GM12891 (cell line): ENCODE data around the gene LLGL1.

Experiments used
- PAX5 ChIP-seq: IDR thresholded peaks from 2 replicates; pipeline ENCODE4 v1.6.1; 2011; ENCODE audit warnings: low read length, moderate library complexity, mild to moderate bottlenecking; ENCODE audit not compliant: insufficient read depth, severe bottlenecking
- POLR2A ChIP-seq: IDR thresholded peaks from 2 replicates; pipeline ENCODE4 v1.6.1; 2011; ENCODE audit warnings: low read depth, low read length, control low read depth
- POLR2AphosphoS5 ChIP-seq: IDR thresholded peaks from 2 replicates; pipeline ENCODE4 v1.6.1; 2011; ENCODE audit warnings: low read depth, low read length, control low read depth
- POU2F2 ChIP-seq: IDR thresholded peaks from 2 replicates; pipeline ENCODE4 v1.6.1; 2011; ENCODE audit warnings: low read depth, mild to moderate bottlenecking, control low read depth, low read length, moderate library complexity
- SPI1 ChIP-seq: IDR thresholded peaks from 2 replicates; pipeline ENCODE4 v1.6.1; 2011; ENCODE audit warnings: low read depth, low read length, control low read depth
- TAF1 ChIP-seq: IDR thresholded peaks from 2 replicates; pipeline ENCODE4 v1.6.1; 2011; ENCODE audit warnings: low read depth, low read length, control low read depth

- TF ChIP-seq POLR2AphosphoS5 (no peak), TAF1 (no peak), POLR2A (no peak), SPI1 (no peak), PAX5 (no peak), POU2F2 (no peak)
These were observed 980 bp downstream of the LLGL1 start for GRCh38 chr17:18226284-18226945.
